GM18951 (cell line): ENCODE results near the gene MIA2.
"Not testable (repeated sequence)": the region's sequence is repeated elsewhere in the genome, so short reads cannot be mapped to it uniquely, and the experiment has no call there.

Experiments
- POLR2A ChIP-seq: IDR thresholded peaks from 4 replicates; pipeline ENCODE4 v1.6.1; 2011; ENCODE audit warnings: mild to moderate bottlenecking; ENCODE audit not compliant: insufficient read length, insufficient read depth; ENCODE audit errors: extremely low read depth
- in situ Hi-C: fragments of 300-500 bp; cut with MboI; formaldehyde crosslinking; loops from one replicate; pipeline ENCODE4 v1.12.0; 2022; ENCODE audit warnings: low sequenced_read_pairs, mixed read lengths, inconsistent platforms; ENCODE audit not compliant: unreplicated experiment

MIA2 gene

GRCh38 chr14:39315859-39316444, 82.2 kb downstream of the MIA2 start:
- in situ Hi-C loops, result no loop called here
- TF ChIP-seq POLR2A, result no peak

- in situ Hi-C loops, result no loop called here
- TF ChIP-seq POLR2A, result no peak
These were observed 83.3 kb downstream of the MIA2 start for GRCh38 chr14:39316830-39317553.

GRCh38 chr14:39318574-39318973, 84.9 kb downstream of the MIA2 start:
- TF ChIP-seq POLR2A, result no peak
- in situ Hi-C loops, result no loop called here

- TF ChIP-seq POLR2A, result no peak
- in situ Hi-C loops, result no loop called here
These were observed 85.7 kb downstream of the MIA2 start for GRCh38 chr14:39319381-39319780.

GRCh38 chr14:39320318-39320717, 86.6 kb downstream of the MIA2 start:
- no peak for TF ChIP-seq POLR2A

GRCh38 chr14:39322807-39323206, 89.1 kb downstream of the MIA2 start:
- no peak for TF ChIP-seq POLR2A
- in situ Hi-C loops, result no loop called here

More at GRCh38 chr14:39320318-39320717, 86.6 kb downstream of the MIA2 start:
- in situ Hi-C loops, result no loop called here

GRCh38 chr14:39324097-39324496, 90.4 kb downstream of the MIA2 start:
- TF ChIP-seq POLR2A, result no peak
- in situ Hi-C loops, result no loop called here

- TF ChIP-seq POLR2A, result no peak
- in situ Hi-C loops, result no loop called here
These were observed 105.3 kb downstream of the MIA2 start for GRCh38 chr14:39339003-39339402.

- in situ Hi-C loops, result not testable (repeated sequence)
These were observed 107.4 kb downstream of the MIA2 start for GRCh38 chr14:39341126-39341525.

- in situ Hi-C loops, result no loop called here
- TF ChIP-seq POLR2A, result no peak
These were observed 109.1 kb downstream of the MIA2 start for GRCh38 chr14:39342768-39343167.

- in situ Hi-C loops, result no loop called here
- no peak for TF ChIP-seq POLR2A
These were observed 109.9 kb downstream of the MIA2 start for GRCh38 chr14:39343614-39344013.

GRCh38 chr14:39350866-39351265, 117.2 kb downstream of the MIA2 start:
- in situ Hi-C loops, result no loop called here
- TF ChIP-seq POLR2A, result no peak

- in situ Hi-C loops, result no loop called here
- no peak for TF ChIP-seq POLR2A
These were observed 118.0 kb downstream of the MIA2 start for GRCh38 chr14:39351708-39352107.

GRCh38 chr14:39359069-39359468, 125.4 kb downstream of the MIA2 start:
- in situ Hi-C loops, result not testable (repeated sequence)
